SH-SY5Y (cell line): ENCODE measurements around the gene HOMER1.

ENCODE experiments used
- GATA2 ChIP-seq: IDR thresholded peaks from 2 replicates; pipeline ENCODE4 v1.6.1; 2011; ENCODE audit warnings: mild to moderate bottlenecking, low read depth, low read length
- GATA3 ChIP-seq: IDR thresholded peaks from 2 replicates; pipeline ENCODE4 v1.6.1; 2011; ENCODE audit warnings: low read depth, mild to moderate bottlenecking, low read length, moderate library complexity

DNA sequence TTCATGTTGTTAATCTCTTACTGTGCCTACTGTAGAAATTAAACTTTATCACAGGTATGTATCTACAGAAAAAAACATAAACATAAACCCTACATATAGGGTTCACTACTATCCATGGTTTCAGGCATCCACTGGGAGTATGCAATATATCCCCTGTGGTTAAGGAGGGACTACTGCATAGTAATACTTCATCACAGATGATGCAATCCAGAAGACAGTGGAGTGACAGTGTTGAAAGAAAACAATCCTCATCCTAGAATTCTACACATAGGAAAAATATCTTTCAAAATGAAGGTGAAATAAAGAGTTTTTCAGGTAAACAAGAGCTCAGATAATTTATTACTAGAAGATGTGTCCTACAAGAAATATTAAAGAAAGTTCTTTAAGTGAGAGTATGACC is 105.9 kb downstream of the HOMER1 start:
- no peak for TF ChIP-seq GATA2
- no peak for TF ChIP-seq GATA3
